ENCODE measurements around the gene EIF3D. TPM values are rescaled to one million over a fixed set of nuclear protein-coding genes. Genes with fewer than 3 reads are reported as not detected.
"Not testable (repeated sequence)": the region's sequence is repeated elsewhere in the genome, so short reads cannot be mapped to it uniquely, and the experiment has no call there.

Gene EIF3D
- total and polyA plus RNA-seq, 2 donors from 2014 or later: 129 to 140 TPM

DNA sequence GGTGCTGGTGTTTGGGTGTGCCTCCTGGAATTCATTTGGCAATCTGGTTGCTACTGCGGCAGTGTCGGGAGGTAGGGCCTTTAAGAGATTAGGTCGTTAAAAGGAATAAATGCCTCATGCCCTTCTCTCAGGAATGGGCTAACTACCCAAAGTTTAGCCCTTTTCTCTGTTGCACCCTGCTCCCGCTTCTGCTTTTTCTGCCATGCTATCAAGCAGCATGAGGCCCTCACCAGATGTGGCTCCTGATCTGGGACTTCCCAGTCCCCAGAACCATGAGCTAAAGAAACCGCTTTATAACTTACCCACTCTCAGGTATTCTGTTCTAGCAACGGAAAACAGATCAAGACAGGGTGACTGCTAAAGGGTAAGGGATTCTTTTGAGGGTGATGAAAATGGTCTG, 6.3 kb downstream of the EIF3D start:
- no peaks in the 10 kb centered on the region for H3K4me1 ChIP-seq (ENCODE audit: control insufficient read depth in 2 of 3, insufficient read depth in 2 of 3, low read depth in 1 of 3, low read length in 3 of 3)
- FAIRE-seq: no peak
- H3K4me3 ChIP-seq (ENCODE audit: low read length in 3 of 3): no peak overlapping the region
- intact Hi-C loops (cut with DNase I): no loop called here
- TF ChIP-seq, protein P1, sequence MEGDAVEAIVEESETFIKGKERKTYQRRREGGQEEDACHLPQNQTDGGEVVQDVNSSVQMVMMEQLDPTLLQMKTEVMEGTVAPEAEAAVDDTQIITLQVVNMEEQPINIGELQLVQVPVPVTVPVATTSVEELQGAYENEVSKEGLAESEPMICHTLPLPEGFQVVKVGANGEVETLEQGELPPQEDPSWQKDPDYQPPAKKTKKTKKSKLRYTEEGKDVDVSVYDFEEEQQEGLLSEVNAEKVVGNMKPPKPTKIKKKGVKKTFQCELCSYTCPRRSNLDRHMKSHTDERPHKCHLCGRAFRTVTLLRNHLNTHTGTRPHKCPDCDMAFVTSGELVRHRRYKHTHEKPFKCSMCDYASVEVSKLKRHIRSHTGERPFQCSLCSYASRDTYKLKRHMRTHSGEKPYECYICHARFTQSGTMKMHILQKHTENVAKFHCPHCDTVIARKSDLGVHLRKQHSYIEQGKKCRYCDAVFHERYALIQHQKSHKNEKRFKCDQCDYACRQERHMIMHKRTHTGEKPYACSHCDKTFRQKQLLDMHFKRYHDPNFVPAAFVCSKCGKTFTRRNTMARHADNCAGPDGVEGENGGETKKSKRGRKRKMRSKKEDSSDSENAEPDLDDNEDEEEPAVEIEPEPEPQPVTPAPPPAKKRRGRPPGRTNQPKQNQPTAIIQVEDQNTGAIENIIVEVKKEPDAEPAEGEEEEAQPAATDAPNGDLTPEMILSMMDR (IDR thresholded peaks at IDR 0.05; ENCODE audit: borderline replicate concordance, extremely low read depth, insufficient read depth): no peak
- no peaks in the 10 kb centered on the region for H3K9me3 ChIP-seq (ENCODE audit: control insufficient read depth in 2 of 3, insufficient read depth in 1 of 3, low read length in 3 of 3)
- DNase-seq: peak in 1 of 5 donors; percentile 17
- no peak overlapping the region for H3K27ac ChIP-seq (ENCODE audit: low read depth in 2 of 2, low read length in 2 of 2)
- H3K36me3 ChIP-seq (ENCODE audit: control insufficient read depth in 2 of 3, insufficient read depth in 3 of 3, low read length in 3 of 3): peaks cover 22 to 84% (median 62%) of the 10 kb centered on the region in 3 donors
- H3K9ac ChIP-seq (ENCODE audit: low read length in 3 of 3): no peak overlapping the region
- H3K27me3 ChIP-seq (ENCODE audit: control insufficient read depth, insufficient read depth, low read length): no peaks in the 10 kb centered on the region

DNA sequence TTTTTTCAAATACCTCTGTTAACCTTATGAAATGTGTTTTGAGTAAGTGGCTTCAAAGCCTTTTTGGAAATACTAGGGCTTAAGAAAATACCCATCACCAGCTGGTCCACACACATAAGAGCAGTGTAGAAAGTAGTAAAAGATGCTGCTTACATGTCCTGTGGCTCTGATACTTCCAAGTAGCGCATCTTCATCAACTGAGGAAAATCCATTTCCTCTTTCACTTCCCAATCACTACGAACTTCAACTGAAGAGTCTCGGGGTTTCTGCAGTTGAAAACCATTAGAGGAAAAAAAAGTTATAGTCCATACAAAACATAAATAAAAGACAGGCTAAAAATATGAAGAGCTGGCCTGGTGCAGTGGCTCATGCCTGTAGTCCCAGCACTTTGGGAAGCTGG, 8.5 kb downstream of the EIF3D start:
- no peaks in the 10 kb centered on the region for H3K9me3 ChIP-seq (ENCODE audit: control insufficient read depth in 2 of 3, insufficient read depth in 1 of 3, low read length in 3 of 3)
- H3K9ac ChIP-seq (ENCODE audit: low read length in 3 of 3): no peak overlapping the region
- TF ChIP-seq, protein P1 (IDR thresholded peaks at IDR 0.05; ENCODE audit: borderline replicate concordance, extremely low read depth, insufficient read depth): no peak
- H3K4me3 ChIP-seq (ENCODE audit: low read length in 3 of 3): no peak overlapping the region
- H3K27ac ChIP-seq (ENCODE audit: low read depth in 2 of 2, low read length in 2 of 2): no peak overlapping the region
- peaks cover 25 to 97% (median 72%) of the 10 kb centered on the region in 3 donors for H3K36me3 ChIP-seq (ENCODE audit: control insufficient read depth in 2 of 3, insufficient read depth in 3 of 3, low read length in 3 of 3)
- no peaks in the 10 kb centered on the region for H3K27me3 ChIP-seq (ENCODE audit: control insufficient read depth, insufficient read depth, low read length)
- no peaks in the 10 kb centered on the region for H3K4me1 ChIP-seq (ENCODE audit: control insufficient read depth in 2 of 3, insufficient read depth in 2 of 3, low read depth in 1 of 3, low read length in 3 of 3)
- DNase-seq (no peak), FAIRE-seq (no peak)
- intact Hi-C loops (cut with DNase I): no loop called here

DNA sequence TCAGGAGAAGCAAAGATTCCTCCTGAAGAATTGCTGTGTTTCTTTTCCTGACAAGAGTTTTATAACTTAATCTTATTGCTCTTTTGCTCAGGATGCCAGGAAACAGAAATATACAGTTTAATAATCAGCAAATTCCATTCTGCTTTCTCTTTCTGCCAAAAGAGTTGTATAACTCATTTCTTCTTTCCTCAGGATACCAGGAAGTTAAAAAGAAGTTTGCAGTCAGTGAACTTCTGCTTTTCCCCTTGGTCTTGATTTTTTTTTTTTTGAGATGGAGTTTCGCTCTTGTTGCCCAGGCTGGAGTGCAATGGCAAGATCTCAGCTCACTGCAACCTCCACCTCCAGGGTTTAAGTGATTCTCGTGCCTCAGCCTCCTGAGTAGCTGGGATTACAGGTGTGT, 9.1 kb downstream of the EIF3D start:
- H3K4me3 ChIP-seq (ENCODE audit: low read length in 3 of 3): not testable (repeated sequence)

DNA sequence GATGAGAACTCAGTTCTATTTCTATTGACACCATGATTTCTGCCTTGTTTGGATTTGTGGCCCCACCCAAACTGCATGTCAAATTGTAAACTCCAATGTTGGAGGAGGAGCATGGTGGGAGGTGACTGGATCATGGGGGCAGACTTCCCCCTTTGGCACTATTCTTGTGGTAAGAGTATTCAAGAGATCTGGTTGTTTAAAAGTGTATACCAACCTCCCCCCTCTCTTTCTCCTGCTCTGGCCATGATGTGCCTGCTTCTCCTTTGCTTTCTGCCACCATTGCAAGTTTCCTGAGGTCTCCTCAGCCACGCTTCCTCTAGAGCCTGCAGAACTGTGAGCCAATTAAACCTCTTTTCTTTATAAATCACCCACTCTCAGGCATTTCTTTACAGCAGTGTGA, 14.2 kb downstream of the EIF3D start:
- H3K27me3 ChIP-seq (ENCODE audit: control insufficient read depth, insufficient read depth, low read length): no peaks in the 10 kb centered on the region
- intact Hi-C loops (cut with DNase I): no loop called here
- TF ChIP-seq, protein P1 (IDR thresholded peaks at IDR 0.05; ENCODE audit: borderline replicate concordance, extremely low read depth, insufficient read depth): no peak
- H3K9ac ChIP-seq (ENCODE audit: low read length in 3 of 3): no peak overlapping the region
- FAIRE-seq (no peak), DNase-seq (no peak)
- H3K4me3 ChIP-seq (ENCODE audit: low read length in 3 of 3): no peak overlapping the region
- H3K27ac ChIP-seq (ENCODE audit: low read depth in 2 of 2, low read length in 2 of 2): no peak overlapping the region
- H3K4me1 ChIP-seq (ENCODE audit: control insufficient read depth in 2 of 3, insufficient read depth in 2 of 3, low read depth in 1 of 3, low read length in 3 of 3): no peaks in the 10 kb centered on the region
- H3K9me3 ChIP-seq (ENCODE audit: control insufficient read depth in 2 of 3, insufficient read depth in 1 of 3, low read length in 3 of 3): no peaks in the 10 kb centered on the region
- H3K36me3 ChIP-seq (ENCODE audit: control insufficient read depth in 2 of 3, insufficient read depth in 3 of 3, low read length in 3 of 3): peaks cover 27 to 80% (median 67%) of the 10 kb centered on the region in 3 donors

More for the DNA sequence above, 9.1 kb downstream of the EIF3D start:
- H3K4me1 ChIP-seq (ENCODE audit: control insufficient read depth in 2 of 3, insufficient read depth in 2 of 3, low read depth in 1 of 3, low read length in 3 of 3); H3K27ac ChIP-seq (ENCODE audit: low read depth in 2 of 2, low read length in 2 of 2); H3K27me3 ChIP-seq (ENCODE audit: control insufficient read depth, insufficient read depth, low read length); DNase-seq; H3K9ac ChIP-seq (ENCODE audit: low read length in 3 of 3); intact Hi-C loops (cut with DNase I); FAIRE-seq; H3K9me3 ChIP-seq (ENCODE audit: control insufficient read depth in 2 of 3, insufficient read depth in 1 of 3, low read length in 3 of 3): not testable (repeated sequence)
- peaks cover 25 to 96% (median 70%) of the 10 kb centered on the region in 3 donors for H3K36me3 ChIP-seq (ENCODE audit: control insufficient read depth in 2 of 3, insufficient read depth in 3 of 3, low read length in 3 of 3)
